GM19193 (cell line): ENCODE results near the gene AFF3.

Experiments used
- POLR2A ChIP-seq: IDR thresholded peaks from 4 replicates; pipeline ENCODE4 v1.6.1; 2011; ENCODE audit not compliant: insufficient read depth, insufficient read length; ENCODE audit errors: extremely low read depth

Gene AFF3

DNA sequence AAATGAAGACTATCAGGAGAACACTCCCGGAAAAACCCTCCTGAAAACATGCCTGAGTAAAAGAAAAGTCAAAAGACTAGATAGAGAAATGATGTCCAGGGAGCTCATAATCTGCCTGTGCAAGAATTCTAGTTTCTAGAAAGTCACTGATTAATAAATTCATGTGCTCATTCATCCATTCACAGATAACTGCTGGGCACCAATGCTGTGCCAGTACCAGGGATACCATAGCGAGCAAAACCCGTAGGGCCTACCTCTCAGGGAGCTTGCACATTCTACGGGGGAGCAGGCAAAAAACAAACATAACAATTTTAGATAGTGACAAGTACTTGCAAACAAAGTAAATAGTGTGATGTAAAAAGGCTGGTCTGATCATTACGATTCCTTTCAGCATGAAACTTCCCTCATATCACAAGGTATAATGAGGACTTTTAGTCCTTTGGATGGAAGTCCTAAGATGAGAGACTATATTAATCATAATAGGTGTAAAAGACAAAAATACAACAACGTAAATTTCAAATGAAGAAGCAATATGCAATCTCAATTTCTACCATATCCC, 289.9 kb downstream of the AFF3 start:
- TF ChIP-seq POLR2A, result no peak

DNA sequence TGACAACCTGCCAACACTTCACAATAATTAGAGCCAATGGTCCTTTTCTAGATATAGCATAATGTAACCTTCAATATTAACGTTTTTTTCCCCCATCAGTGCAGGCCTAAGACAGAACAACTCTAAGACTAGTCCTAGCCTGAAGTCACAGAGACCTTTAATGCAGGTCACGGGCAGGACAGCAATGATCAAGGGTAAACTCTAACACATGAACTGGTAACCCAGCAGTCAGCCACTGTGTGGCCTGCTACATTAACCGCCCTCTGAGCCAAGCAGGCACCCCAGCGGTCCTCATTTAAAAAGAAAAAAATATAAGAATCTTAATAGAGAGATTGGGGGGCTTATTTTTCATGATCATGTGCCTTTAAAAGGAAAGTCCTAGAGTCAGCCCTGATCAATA, 290.6 kb downstream of the AFF3 start:
- TF ChIP-seq POLR2A, result no peak

GRCh38 chr2:99851089-99851488, 291.3 kb downstream of the AFF3 start:
- TF ChIP-seq POLR2A, result no peak

DNA sequence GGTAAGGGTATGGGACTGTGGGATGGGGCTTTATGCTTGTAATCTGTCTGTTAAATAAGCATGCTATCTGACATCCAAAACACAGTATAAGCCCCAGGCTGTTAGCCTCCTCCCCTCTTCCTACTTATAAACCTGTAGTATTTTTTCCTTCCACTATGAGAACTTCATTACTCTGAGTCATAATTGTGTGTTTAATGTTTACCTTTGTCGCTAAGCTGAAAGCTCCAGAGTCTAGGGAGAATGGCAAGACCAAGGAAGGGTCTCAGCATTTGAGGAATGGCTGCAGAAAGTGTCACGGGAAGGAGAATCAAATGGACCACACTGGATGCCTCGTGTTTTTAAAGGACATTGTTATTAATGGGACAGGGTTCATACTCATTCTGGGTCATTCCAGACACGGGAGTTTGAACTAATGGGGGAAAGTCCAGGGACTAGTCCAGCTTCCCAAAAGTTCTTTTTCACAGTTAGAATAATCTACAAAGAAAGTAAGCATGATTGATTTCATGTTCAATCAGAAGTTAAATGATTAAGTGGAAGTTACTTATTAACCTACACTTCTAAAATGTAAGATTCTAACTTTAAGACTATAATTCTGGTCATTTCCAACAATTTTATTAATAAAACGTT, 292.2 kb downstream of the AFF3 start:
- TF ChIP-seq POLR2A, result no peak

DNA sequence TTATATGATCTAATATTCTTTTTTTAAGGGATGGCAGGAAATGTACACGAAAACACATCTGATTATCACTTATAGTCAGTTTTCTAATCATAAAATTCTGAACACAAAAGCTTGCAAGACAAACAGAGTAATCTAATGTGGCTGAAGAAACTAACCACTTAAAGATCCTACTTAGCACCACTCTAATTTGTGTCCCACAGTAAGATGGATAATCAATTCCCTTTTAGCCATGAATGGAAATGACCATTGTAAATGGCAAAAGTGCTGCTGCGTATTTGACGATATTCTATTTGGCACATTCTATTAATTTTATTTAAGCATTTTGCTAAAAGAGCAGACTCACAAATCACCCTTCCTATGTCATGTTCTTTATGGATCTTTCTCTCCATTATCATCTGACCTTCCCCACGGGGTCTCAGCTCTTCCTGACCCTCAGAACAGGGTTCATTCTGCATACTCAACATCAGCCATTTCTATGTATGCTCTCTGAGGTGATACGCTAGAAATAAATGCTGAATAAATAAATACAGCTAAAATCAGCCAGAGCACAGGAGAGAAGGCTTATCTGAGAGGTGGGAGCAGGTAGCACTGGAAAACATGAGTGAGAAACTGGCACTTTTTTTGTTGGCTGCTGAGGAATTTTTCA, 295.8 kb downstream of the AFF3 start:
- no peak for TF ChIP-seq POLR2A

GRCh38 chr2:99845296-99845695, 297.1 kb downstream of the AFF3 start:
- TF ChIP-seq POLR2A, result no peak

- TF ChIP-seq POLR2A, result no peak
Observed at GRCh38 chr2:99842451-99842850, 299.9 kb downstream of the AFF3 start.

DNA sequence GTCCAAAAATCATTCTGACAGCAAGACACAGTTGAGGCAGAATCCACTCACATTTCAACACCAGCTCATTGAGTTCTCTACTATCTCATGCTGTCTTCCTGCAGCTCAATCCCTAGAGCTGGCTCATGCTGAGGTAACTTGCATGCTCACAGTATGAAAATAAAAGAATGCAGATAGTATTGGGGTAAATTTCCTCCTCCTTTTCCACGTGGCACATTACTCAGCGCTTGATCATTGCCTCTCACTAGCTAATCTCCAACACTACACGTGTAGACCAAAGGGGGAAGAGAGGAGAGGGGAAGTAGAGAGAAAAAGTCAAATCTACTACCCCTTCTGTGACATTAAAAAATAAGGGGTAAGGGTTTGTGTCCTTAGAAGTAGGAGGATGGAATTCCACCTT, 300.6 kb downstream of the AFF3 start:
- no peak for TF ChIP-seq POLR2A

DNA sequence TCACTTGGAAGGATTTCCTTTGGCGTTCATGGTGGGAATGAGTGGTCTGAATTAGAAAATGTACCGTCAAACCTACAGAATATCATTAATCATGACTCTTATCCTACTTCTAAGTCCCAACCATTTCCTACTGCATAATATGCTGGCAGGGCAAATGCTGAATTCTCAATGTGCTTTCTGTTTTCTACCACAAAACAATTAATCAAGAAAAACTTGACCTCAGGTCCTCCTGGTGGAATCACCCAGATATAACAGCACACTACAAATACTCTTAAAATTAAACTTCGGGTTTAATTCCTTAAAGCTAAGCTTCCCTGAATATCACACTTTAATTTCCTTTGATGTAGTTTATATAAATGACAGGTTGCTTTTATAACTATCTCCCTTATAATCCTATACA, 301.6 kb downstream of the AFF3 start:
- TF ChIP-seq POLR2A, result no peak

GRCh38 chr2:99836690-99837605, 305.4 kb downstream of the AFF3 start:
- no peak for TF ChIP-seq POLR2A

DNA sequence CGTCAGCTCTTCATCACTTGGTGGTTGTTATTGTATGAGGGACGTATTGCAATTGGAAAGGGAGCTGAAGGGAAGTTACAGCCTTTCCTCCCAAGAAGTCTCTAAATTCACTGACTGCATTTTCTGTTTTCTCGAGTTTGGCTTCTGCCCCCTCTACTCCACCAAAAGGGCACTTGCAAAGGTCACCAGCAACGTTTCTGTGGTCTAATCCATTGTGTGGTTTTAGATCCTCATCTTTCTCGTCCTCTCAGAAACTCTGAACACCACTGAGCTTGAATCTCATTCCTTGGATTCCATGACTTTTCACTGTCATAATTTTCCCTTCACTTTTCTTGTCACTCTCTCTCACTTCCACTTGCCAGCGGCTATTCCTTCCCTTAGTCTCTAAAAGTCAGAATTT, 308.0 kb downstream of the AFF3 start:
- TF ChIP-seq POLR2A, result no peak

GRCh38 chr2:99833586-99834201, 308.7 kb downstream of the AFF3 start:
- TF ChIP-seq POLR2A, result no peak

DNA sequence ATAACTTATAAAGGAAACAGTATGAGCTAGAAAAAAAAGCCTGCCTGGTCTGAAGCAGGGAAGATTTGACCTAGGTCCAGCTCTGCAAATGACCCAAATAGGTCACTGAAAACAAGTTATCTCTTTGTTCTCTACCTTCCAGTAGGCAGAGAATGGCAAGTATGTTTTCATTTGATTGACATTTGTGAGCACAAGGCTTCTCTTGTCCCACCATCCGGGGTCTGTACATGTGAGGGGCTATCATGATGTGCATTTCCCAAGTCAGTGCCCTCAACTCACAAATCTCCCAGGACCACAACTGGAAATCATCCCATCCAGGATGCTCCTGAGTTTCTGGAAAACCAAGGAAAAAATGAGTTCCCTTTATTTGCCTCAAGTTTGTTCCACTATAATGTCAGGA, 309.5 kb downstream of the AFF3 start:
- no peak for TF ChIP-seq POLR2A

GRCh38 chr2:99831772-99832171, 310.6 kb downstream of the AFF3 start:
- no peak for TF ChIP-seq POLR2A
